Adipose tissue (tissue), 3 donors: Measurements from ENCODE around the gene ERC1. TPM values are rescaled to one million over a fixed set of nuclear protein-coding genes. Genes with fewer than 3 reads are reported as not detected.

Experiments
- H3K27ac ChIP-seq: one replicate; pipeline ENCODE4 v1.5.1; 2013; ENCODE audit warnings: low read depth, low read length
- WGBS, 3 donors: extraction: QIAGEN DNeasy Blood & Tissue Kit; methylation state at CpG; one replicate each; pipeline ENCODE4 v1.1.7; 2013; 5-methylcytosine and 5-hydroxymethylcytosine counted together
- polyA plus RNA-seq, 3 donors: library from polyadenylated mRNA; stranded (reverse); fragments of 200-250 nt; gene quantifications; one replicate each; pipeline ENCODE4 v1.2.3, GENCODE V29; 2013
- donor health status: healthy with polysubstance abuse.
- donor health status: Bipolar disorder and iron deficiency.
- donor health status: healthy.

Gene ERC1
- polyA plus RNA-seq, 3 donors = 4.0 to 16.4 (median 12.8) TPM

DNA sequence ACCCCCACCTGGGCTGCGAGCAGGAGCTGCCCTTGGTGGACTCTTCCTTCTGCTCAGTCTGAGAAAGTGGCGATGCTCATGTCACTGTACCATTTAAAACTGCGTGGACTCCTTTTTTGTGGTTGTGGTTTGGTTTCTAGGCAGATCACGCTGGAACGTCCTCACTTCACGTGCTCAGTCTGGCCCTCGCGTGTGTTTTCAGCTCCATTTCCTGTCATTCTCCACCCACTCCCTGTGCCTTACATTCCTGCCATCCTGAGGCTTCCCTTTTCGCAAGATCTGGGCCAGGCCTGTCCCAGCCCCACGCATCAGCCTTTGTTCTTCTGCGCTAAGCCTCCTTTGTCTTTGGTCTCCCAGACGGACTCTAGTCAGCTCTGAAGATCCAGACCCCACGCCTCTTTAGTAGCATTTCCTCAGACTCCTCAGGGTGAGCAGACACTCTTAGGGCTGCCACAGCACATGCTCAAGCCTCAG lies 497.9 kb downstream of the ERC1 start:
- 57 to 81% (median 66%) methylated on average over 13 of the region's 13 CpGs for WGBS, 3 donors
- H3K27ac ChIP-seq = no peak overlapping the region

DNA sequence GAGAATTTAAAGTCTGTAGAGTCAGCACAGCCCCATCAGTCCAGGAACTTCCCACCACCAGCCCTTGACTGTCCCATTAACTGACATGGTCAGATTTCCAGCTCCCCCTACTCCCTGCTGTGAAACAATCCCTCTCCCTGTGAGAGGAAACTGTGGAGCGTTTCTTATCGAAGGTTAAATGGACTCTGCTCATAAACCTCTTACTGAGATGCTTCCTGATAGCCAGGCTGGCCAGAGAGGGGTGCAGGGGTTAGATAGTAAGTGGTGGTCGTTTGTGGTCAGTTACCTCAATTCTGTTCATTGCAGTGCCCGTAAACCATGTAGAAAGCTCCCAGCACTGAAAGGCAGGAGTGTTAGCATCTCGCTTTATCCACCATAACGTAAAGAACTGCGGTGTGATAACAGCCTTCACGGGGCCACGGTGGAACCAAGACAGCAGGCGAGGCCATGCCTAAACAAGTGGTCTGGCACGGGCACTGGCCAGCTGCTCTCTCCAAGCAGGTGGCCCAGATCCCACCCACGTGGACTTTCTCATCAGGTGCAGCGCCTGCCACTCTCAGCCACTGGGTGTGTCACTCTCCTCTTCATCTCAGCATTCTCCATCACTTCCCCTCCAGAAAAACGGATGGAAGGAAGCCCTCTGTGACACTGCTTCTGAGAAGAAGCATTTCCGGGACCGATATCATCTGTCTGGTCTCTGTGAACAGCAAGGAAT lies 501.1 kb downstream of the ERC1 start:
- no peak overlapping the region for H3K27ac ChIP-seq
- WGBS, 3 donors = 81 to 87% (median 86%) methylated on average over 16 of the region's 16 CpGs

DNA sequence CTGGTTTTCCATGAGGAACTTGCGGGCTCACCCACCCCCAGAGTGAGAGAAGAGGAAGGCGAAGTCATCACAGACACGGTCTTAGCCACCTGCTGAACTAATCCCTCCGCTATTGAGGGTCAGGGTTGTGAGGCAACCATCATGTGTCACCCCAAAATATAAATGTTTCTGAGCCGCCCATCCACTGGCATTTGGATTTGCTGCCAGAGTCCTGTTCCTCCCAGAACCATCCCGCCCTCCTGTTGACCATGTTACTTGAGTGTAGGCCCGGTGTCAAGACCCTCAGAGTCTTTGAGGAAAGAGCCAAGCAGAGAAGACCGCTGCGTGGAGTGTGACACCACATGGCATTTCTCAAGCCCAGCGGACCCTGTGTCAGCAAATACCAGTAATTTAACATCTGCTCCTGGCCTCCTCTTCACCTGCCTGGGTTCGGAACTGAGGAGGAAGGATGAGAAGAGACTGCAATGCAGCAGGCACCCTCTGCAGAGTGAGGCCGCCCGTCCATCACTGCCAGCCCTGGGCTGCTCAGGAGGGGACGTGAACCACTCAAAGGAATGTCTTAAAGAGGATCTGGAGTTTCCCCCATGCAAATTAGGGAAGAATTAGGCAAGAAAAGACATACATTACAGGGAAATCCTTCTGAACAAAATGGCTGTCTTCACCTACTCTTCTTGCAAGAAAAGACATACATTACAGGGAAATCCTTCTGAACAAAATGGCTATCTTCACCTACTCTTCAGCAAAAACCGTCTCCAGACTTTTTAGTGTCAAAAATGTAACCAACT lies 502.9 kb downstream of the ERC1 start:
- H3K27ac ChIP-seq = no peak overlapping the region
- WGBS, 3 donors = 92 to 97% (median 93%) methylated on average over 15 of the region's 15 CpGs

DNA sequence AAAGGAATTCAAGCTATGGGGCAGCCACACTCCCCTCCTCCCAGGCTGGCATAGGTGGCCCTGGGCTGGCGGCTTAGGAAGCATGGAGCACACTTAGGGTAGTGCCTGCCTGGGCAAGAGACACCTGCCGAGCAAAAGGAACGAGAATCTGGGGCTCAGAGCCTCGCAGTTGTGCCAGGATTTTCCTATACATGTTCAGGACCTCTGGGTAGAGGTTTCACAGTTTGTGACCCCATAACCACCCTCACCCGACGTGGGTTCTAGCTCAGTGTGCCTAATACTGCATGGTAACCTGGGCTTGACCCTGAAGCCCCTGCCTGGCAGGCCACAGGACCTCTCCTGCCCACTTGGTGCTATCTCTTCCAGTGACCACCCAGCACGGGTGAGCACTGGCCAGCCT lies 503.8 kb downstream of the ERC1 start:
- 96 to 98% (median 96%) methylated on average over 7 of the region's 7 CpGs for WGBS, 3 donors
- H3K27ac ChIP-seq = no peak overlapping the region

DNA sequence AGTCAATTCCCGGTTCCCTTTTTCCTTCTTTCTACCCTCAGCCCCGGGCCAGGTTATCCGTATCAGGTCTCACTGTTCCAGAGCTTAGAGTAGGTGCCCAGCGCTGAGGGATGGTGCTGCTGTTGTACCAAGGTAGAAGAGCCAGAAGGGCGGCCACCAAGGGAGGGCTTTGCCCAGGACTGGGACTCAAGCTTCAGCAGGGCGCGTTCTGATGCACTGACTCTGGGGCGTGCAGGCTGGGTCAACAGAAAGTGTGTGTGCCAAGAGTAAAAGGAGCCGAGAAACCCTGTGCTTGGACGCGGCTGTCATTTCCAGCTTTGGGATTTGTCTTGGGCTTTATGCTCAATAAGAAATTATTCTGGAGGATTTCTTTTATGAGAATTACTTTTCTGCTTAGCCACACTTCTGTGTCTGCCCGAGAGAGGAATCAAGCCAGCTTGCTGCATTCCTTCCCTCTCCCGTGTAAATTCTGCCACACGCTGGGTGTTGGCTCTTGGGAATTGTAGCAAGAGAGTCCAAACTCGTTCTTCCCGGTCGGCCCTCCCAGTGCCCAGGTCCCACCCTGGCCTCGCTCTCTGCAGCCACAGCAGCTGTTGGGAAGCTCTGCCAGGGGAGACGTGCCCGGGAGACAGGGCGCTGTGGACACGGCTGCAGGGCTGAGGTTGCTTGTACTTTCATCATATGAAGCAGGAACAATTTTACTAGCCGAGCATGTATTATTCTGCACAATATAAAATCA lies 505.3 kb downstream of the ERC1 start:
- H3K27ac ChIP-seq = no peak overlapping the region
- 41 to 65% (median 60%) methylated on average over 23 of the region's 23 CpGs for WGBS, 3 donors

DNA sequence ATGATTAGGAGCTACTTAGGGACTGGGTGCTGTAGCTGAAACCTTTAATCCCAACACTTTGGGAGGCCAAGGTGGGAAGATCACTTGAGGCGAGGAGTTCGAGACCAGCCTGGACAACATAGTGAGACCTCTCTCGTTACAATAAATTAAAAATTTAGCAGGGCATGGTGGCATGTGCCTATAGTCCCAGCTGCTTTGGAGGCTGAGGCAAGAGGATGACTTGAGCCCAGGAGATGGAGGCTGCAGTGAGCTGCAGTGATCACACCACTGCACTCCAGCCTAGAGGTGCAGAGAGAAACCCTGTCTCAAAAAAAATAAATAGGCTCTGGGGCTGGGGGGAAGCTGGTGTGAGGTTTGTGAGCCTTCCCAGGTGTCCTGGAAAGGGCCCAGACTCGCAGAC lies 506.1 kb downstream of the ERC1 start:
- 86 to 95% (median 90%) methylated on average over 4 of the region's 4 CpGs for WGBS, 3 donors
- H3K27ac ChIP-seq = no peak overlapping the region

DNA sequence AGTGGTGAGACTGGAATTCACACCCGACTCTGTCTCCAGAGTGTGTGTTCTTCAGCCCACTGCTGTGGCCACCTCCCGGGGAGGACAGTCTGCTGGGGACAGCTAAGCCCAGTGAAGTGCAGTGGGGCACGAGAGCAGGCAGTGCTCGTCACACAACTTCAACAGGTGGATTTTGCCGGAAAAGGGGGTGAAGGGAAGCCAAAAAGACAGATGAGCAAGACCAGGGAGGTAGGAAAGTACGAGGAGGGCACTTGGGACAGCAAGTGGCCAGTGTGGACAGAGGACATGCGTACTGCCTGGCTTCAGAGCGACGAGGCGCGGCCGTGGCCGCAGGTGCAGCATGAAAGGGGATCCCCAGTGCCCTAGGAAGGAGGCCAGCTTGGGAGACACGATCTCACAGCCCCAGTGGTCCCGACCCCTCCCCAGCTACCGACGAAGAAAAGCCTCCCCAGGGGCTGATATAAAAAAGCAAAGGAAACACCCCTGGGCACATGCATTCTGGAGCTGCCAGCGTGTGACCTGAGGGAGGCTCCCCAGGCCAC lies 507.2 kb downstream of the ERC1 start:
- no peak overlapping the region for H3K27ac ChIP-seq
- WGBS, 3 donors = 71 to 89% (median 72%) methylated on average over 18 of the region's 18 CpGs

DNA sequence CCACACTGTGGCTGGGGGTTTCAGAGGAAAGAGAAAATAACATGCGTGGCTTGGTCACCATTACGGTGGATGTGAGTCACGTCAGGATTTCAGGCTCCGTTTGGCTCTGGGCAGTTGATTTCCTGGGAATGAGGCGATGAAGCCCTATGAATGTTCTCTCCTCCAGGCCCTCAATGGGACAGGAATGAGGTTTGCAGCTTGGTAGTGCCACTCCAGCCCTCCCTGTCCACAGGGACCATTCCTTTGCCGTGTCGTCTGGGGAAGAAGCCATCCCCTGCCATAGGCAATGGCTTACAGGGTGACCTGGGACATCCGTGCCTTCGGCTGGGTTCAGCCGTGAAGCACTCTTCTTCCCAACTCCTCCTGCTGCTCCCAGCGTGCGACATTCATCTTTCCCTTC lies 508.3 kb downstream of the ERC1 start:
- no peak overlapping the region for H3K27ac ChIP-seq
- WGBS, 3 donors = 92 to 93% (median 93%) methylated on average over 12 of the region's 12 CpGs

DNA sequence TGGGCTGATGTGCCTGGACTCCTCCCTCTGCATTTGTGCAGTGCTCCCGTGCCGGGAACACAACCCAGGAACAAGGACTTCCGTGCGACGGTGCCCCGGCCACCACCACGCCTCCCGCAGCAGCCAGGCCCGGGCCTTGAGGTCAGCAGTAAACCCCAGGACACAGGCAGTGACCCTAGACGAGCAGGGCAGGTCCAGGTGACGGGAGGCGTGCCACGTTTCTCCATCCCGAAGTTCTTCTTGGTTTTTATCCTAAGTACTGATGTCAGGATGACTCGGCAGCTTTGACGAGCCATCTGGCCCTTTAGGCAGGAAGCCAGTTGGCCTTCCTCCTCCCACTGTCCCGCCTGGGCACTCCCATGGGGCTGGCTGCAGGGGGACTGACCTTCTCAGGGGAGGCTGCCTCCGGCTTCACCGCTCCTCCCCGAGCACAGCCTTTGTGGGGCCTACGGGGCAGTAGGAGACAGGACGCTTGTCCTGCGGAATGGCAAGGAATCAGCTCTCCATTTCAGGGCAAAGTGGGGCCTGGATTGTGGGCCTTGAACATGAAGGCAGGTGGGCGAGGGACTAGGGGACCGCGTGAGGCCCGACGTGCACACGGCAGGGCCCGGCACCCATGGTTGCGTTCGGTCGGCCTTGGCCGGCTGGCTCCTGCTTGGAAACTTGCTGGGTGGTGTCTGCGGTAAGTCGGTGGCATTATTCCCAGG lies 509.2 kb downstream of the ERC1 start:
- 77 to 86% (median 79%) methylated on average over 35 to 36 of the region's 36 CpGs for WGBS, 3 donors
- no peak overlapping the region for H3K27ac ChIP-seq

DNA sequence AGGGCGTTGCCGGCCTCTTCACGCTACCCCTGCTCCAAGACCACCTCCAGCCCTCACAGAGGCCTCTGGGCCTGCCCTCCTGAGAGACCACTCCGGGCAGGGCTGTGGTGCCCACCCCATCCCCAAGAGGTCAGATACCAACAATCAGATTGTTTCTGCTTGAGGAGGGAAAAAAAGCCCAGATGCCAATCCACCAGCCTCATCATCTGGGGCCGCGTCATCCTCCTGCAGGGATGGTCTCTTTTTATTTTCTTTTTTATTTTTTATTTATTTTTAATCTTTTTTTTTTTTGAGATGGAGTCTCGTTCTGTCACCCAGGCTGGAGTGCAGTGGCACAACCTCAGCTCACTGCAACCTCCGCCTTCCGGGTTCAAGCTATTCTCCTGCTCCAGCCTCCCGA lies 510.0 kb downstream of the ERC1 start:
- H3K27ac ChIP-seq = no peak overlapping the region
- WGBS, 3 donors = 87 to 95% (median 89%) methylated on average over 10 of the region's 10 CpGs

DNA sequence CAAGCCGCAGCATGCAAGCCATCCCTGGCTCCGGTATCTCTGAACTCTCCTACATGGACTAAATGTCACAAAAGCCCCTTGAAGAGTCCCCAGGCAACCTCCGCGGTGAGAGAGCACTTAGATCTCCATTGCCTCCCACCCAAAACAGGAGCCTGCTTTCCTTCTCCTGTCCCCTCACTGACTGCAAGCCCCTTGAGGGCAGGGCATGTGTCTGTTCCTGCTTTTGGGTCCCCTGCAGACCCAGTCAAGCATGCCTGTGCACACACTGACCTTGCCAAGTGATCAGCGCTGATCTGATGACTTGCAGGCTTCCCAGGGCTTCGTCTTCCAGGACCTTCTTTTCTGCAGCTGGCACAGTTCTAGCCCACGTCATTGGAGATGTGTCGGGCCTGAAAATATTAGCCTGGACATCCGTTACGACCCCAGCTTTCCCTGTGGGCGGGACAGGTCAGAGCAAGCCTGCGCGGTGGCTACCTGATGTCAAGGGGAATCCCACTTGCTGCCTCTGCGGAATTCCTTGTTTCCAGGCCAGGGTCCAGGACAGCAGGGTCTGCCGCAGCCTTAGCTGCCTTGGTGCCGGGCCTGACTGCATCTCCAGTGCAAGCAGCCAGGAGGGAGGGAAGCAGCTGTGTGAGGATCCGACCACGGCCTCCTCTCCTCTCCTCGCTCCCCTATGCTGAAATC lies 510.8 kb downstream of the ERC1 start:
- WGBS, 3 donors = 88 to 94% (median 94%) methylated on average over 19 of the region's 19 CpGs
- H3K27ac ChIP-seq = no peak overlapping the region

DNA sequence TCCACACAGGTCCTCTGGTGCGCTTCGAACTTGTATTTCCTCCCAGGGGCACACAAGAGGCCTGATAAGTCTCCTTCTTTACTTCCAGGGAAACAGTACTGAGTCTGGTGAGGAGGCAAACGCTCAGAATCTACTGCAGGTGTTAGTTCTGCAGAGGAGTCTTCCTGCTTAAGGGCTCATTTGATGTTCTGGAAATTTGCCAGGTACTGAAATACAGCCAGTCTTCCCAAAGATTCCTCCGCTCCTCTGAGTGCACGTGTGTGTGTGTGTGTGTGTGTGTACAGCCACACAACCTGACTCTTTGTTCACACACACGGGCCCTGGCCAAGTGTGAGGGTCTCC lies 511.3 kb downstream of the ERC1 start:
- 30 to 43% (median 39%) methylated on average over 6 of the region's 6 CpGs for WGBS, 3 donors
- H3K27ac ChIP-seq = no peak overlapping the region

DNA sequence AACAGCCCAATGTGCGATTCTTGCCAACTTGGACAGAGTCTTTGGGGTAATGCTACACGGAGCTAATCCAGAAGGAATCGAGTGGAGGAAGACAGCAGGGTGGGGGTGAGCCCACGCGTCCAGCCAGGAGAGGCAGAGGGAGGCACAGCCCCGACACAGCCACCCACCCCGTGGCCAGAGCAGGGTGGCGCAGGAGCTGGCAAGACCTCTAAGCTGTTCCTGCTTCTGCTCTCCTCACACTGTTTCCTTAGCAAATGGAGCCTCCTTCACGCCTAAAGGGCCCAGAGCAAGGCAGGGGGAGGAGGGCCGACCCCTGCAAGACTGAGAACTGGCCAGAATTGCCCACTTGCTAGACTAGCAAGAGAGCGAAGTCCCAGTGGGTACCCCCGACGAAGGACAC lies 511.8 kb downstream of the ERC1 start:
- no peak overlapping the region for H3K27ac ChIP-seq
- WGBS, 3 donors = 60 to 70% (median 69%) methylated on average over 10 to 13 of the region's 13 CpGs

DNA sequence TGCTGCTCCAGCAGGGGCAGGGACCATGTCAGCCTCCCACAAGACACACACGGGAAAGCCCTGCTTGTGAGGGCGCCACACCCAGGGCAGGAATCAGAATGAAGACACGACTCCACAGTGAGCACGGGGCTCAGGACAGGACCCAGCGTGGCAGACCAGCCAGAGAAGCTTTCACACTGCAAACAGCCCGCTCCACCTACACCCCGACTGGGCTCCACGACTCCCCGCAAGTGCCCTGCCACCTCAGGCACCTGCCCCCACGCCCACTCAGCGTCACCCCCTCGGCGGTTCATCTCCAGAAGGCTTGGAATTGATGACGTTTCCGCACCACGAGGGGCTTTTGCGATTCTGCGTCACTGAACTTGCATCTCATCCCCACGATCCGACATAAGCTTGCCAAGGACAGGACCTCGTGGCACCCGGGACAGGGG lies 512.3 kb downstream of the ERC1 start:
- 85 to 91% (median 90%) methylated on average over 22 of the region's 22 CpGs for WGBS, 3 donors
- H3K27ac ChIP-seq = no peak overlapping the region

DNA sequence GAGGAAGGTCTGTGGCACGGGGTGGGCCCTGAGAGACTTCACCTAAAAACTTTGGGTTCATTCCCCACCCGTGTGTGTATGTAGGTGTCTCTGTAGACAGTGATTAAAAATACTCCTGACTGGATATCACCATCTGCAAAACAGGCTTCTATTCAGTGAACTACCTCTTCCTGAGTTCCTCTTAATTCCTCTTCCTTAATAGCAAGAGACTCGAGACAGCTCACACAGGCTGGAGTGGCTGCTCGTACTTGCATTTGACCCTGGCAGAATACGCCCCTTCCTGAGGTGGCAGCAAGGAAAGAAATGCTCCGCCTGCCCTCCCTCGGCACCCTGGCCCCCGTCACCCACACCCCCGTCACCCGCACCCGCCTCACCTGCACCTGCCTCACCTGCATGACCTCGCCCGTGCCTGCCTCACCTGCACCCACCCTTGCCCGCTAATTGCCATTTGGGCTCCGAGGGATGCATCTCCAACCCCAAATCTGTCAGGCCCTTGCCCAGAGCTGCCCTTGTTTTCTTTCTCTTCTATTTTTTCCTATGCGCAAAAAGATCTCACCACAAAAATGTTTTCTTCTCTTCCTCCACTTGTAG lies 513.4 kb downstream of the ERC1 start:
- 56 to 61% (median 56%) methylated on average over 11 to 16 of the region's 16 CpGs for WGBS, 3 donors
- H3K27ac ChIP-seq = no peak overlapping the region

DNA sequence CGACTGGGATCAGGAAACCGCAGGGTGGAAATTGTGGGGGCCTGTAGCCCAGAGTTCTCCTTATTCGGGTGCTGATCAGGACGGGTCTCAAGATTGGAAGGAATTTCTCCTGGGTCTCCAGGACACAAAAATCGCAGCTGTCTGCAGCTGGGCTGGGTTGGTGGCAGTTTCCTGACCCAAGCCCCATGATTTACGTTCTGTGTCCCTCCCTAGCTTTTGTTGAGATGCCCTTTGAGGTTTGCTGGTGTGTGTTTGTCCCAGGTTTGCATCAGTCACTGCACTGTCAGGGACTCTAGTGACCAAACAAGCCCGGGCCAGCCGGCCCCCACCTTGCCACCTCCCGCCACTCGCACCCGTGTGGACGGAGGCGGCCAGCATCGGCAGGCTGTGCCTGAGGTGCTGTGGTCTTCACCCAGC lies 513.9 kb downstream of the ERC1 start:
- WGBS, 3 donors = 67 to 79% (median 72%) methylated on average over 14 of the region's 14 CpGs
- H3K27ac ChIP-seq = no peak overlapping the region

DNA sequence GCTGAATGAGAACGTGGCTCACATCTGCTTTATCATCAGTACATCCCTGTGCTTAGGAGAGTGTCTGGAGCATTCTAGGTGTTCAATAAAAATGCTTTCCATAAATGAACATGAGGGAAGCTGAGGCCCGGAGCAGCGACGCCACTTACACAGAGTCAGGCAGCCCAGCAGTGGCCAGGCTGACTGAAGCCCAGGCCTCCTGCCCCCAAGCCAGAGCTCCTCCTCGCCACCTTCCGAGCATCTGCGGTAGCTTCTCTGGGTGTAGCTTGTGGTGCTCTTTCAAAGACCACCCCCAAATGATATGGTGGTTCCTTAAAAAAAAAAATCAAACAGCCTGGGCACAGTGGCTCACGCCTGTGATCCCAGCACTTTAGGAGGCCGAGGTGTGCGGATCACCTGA lies 514.6 kb downstream of the ERC1 start:
- H3K27ac ChIP-seq = no peak overlapping the region
- WGBS, 3 donors = 89 to 95% (median 95%) methylated on average over 10 of the region's 10 CpGs
